G401 (cell line): Measurements from ENCODE around the gene RPL39L. TPM values are rescaled to one million over a fixed set of nuclear protein-coding genes. Genes with fewer than 3 reads are reported as not detected.

Experiments used
- DNase-seq: peaks from one replicate; pipeline ENCODE4 v3.0.0-alpha.2; 2015; ENCODE audit warnings: low spot score
- in situ Hi-C: cut with HindIII; loops from 2 replicates; pipeline ENCODE4 v1.10.0; 2016; ENCODE audit warnings: low sequenced_read_pairs, mixed read lengths
- total RNA-seq: library from RNA; depleted of rRNA; stranded (reverse); fragments of >200 nt; shearing (Covaris generic); gene quantifications from 2 replicates; pipeline ENCODE4 v1.2.3, GENCODE V29; 2014; rRNA removed

The RPL39L gene
- total RNA-seq, 1 experiment from 2014 or later = 58.4 TPM

DNA sequence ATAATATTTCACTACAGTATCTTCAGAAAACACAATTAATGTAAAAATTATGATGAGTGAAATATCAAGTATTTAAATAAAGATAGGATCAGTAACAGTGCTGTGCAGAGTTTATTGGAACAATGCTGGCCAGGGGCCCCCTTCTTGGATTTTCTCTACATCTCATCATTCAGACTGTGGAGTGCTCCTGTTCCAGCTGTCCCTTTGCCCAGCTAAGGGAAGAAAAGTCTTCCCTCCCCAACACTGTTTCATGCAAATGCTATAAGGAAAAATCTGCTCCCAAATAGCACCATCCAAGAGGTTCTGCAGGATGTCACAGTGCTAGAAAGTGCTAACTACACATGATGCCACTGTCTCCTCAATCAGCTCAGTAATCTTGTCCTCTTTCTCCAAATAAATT, 64.5 kb downstream of the RPL39L start:
- no peak for DNase-seq
- in situ Hi-C loops = no loop called here

DNA sequence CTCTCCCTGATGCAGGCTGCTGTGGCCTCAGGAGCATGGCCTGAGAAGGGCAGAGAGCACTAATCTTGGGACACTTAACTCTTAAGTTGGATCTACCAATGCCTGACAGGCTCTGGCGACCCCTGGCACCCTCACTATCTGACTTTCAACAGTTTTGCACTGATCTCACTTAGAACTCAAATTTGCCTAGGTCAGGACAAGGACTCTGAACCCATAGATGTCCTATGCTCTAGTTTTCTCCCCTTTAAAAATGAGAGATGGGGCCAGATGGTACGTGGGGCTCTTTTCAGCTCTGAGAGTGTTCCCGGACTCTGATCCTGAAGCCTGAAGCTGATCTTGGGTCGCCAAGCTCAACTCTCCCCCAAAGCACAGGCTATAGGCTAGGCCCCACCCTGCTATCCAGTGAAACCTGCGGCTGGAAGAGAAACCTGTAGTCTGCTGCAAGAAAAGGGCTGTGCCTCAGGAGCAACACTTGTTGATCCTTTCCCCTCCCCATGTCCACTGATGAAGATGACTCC, 65.7 kb downstream of the RPL39L start:
- in situ Hi-C loops = no loop called here
- DNase-seq = no peak

DNA sequence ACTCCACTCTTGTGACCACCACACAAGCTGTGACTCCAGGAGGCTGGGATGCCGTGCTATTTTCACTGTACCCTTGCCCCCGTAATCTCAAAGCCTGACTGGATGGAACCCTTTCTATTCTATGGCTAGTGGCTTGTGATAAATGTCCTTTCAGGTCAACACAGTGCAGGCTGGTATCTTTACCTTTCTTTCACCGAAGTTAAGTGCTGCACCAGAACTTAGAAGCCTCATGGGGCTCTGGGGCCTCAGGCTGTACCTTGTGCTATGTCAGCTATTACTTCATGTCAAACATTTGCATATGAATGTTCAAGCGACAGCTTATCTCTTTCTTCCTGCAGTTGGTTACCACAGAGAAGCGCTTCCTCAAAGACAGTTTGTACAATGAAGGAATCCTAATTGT, 66.8 kb downstream of the RPL39L start:
- DNase-seq = no peak
- in situ Hi-C loops = no loop called here

DNA sequence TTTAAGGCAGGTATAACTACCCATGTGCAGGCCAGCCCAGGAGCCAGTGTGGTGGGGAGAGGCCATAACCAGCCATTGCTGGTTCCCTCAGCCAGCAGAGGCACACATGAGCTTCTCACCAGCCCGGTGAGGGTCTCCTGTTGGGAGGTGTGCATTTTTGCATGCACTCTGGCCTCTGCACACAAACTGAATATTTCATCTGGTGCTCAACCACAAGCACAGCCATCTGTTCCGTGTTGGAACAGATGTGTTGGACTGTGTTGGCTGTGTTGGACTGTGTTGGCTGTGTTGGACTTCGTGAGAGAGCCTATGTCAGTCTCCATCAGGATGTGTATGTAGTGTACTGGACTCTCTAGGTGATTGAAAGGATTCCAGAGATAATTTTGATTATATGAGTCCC, 67.2 kb downstream of the RPL39L start:
- DNase-seq = no peak
- in situ Hi-C loops = no loop called here

Other genes with a start within 250 kb of the RPL39L start
- gene ST6GAL1, start 209.0 kb downstream of the RPL39L start, total RNA-seq = 3.6 and 11.8 TPM in 2 replicates
- not detected in 2 replicates for gene RTP1, start 58.0 kb upstream of the RPL39L start, total RNA-seq
- gene MASP1, start 152.2 kb upstream of the RPL39L start, total RNA-seq = not detected in 2 replicates
- gene RTP4, start 228.9 kb upstream of the RPL39L start, total RNA-seq = not detected in 2 replicates